Activated CD8-positive, alpha-beta T cell treated with anti-CD3 and anti-CD28 coated beads for 36 hours (primary cell): ENCODE measurements around the gene ERGIC1. TPM values are rescaled to one million over a fixed set of nuclear protein-coding genes. Genes with fewer than 3 reads are reported as not detected.

Source experiments
- ATAC-seq: fragments of 200-7000 bp; cut with Tn5 transposase; one replicate; pipeline ENCODE4 v1.10.0; 2021; ENCODE audit warnings: mild to moderate bottlenecking, moderate library complexity
- CTCF ChIA-PET: fragments of 350-600 bp; sonication (Branson Sonifier 250); formaldehyde crosslinking; loops from one replicate; lab custom pipeline; 2021; ENCODE audit warnings: antibody characterized with exemption; lab: Charles Lee
- POLR2A ChIA-PET: fragments of 350-600 bp; sonication (Branson Sonifier 250); formaldehyde crosslinking; loops from one replicate; lab custom pipeline; 2021; ENCODE audit warnings: antibody characterized with exemption; lab: Charles Lee
- DNase-seq: peaks from one replicate; pipeline ENCODE4 v3.0.0-alpha.2; 2020
- H3K27ac Mint-ChIP-seq: one replicate; pipeline ENCODE4 v1.8.0; 2021; ENCODE audit warnings: mild to moderate bottlenecking, mixed read lengths
- H3K27me3 Mint-ChIP-seq: one replicate; pipeline ENCODE4 v1.8.0; 2021; ENCODE audit warnings: mixed read lengths
- H3K36me3 Mint-ChIP-seq: one replicate; pipeline ENCODE4 v1.8.0; 2021; ENCODE audit warnings: low read depth, mixed read lengths
- H3K4me1 Mint-ChIP-seq: one replicate; pipeline ENCODE4 v1.8.0; 2021; ENCODE audit warnings: low read depth, mixed read lengths
- H3K4me3 Mint-ChIP-seq: one replicate; pipeline ENCODE4 v1.8.0; 2021; ENCODE audit warnings: mild to moderate bottlenecking, moderate library complexity, mixed read lengths
- H3K9me3 Mint-ChIP-seq: one replicate; pipeline ENCODE4 v1.8.0; 2021; ENCODE audit warnings: mixed read lengths
- CTCF ChIP-seq: fragments of 200-600 bp; IDR thresholded peaks from one replicate; pipeline ENCODE4 v1.8.0; 2022; ENCODE audit warnings: antibody characterized with exemption, mild to moderate bottlenecking
- intact Hi-C: fragments of 100-400 bp; cut with micrococcal nuclease; formaldehyde crosslinking; loops from one replicate; pipeline ENCODE4 v1.10.0; 2022
- total RNA-seq, 2 experiments: library from RNA; stranded (reverse); gene quantifications; one replicate each; pipeline ENCODE4 v1.2.3, GENCODE V29; 2021

ERGIC1 gene
- total RNA-seq, 2 experiments from 2014 or later = 56.1 to 57.0 TPM

DNA sequence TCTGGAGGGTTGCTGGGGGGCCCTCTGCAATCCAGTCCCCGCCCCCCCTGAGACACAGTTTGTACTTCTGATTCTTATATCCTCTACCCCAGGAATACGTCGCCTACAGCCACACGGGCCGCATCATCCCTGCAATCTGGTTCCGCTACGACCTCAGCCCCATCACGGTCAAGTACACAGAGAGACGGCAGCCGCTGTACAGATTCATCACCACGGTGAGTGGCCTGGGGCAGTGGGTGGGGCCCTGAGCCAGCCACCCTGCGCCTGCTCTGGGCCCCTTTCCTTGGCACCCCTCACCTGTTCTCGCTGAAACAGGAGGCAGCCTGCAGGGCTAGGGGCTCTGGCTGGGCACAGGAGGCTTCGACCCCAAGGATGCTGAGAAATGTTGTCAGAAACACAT is 101.0 kb downstream of the ERGIC1 start:
- Mint-ChIP-seq H3K36me3 (peaks cover 14% of the 10 kb centered on the region), H3K27ac (no peak overlapping the region), H3K4me3 (no peak overlapping the region), H3K9me3 (no peaks in the 10 kb centered on the region), H3K4me1 (peaks cover 2% of the 10 kb centered on the region), H3K27me3 (no peaks in the 10 kb centered on the region)
- ATAC-seq (no peak), DNase-seq (no peak)
- TF ChIP-seq CTCF = no peak
- CTCF ChIA-PET = interaction anchor here (0.6 to 16.4 kb wide), 2 partner anchors 97 to 222 kb away, joined by 3 to 279 read pairs; no protein-coding TSS in a partner anchor
- POLR2A ChIA-PET = no interaction called here
- intact Hi-C loops = no loop called here

GRCh38 chr5:172936401-172936800 is 102.3 kb downstream of the ERGIC1 start:
- DNase-seq (no peak), ATAC-seq (no peak)
- ChIA-PET POLR2A (interaction anchor here (0.9 to 1.0 kb wide), 2 partner anchors 17 to 165 kb away, joined by 3 read pairs; partner anchors contain the start of gene DUSP1), CTCF (interaction anchor here (0.7 to 16.4 kb wide), 6 partner anchors 164 to 239 kb away, joined by 3 to 279 read pairs (median 4); no protein-coding TSS in a partner anchor)
- intact Hi-C loops = no loop called here
- Mint-ChIP-seq H3K4me3 (no peak overlapping the region), H3K9me3 (no peaks in the 10 kb centered on the region), H3K27ac (no peak overlapping the region), H3K27me3 (no peaks in the 10 kb centered on the region), H3K4me1 (peaks cover 2% of the 10 kb centered on the region), H3K36me3 (peaks cover 14% of the 10 kb centered on the region)
- TF ChIP-seq CTCF = no peak

- DNase-seq = peak; percentile 37
- Mint-ChIP-seq H3K9me3 (no peaks in the 10 kb centered on the region), H3K36me3 (peaks cover 12% of the 10 kb centered on the region), H3K4me1 (no peaks in the 10 kb centered on the region), H3K4me3 (no peak overlapping the region), H3K27me3 (no peaks in the 10 kb centered on the region), H3K27ac (no peak overlapping the region)
- TF ChIP-seq CTCF = no peak
- intact Hi-C loops = no loop called here
- ChIA-PET CTCF (interaction anchor here (16.4 kb wide), 1 partner anchor 226 kb away, joined by 279 read pairs; no protein-coding TSS in a partner anchor), POLR2A (no interaction called here)
- peak; percentile 47 for ATAC-seq
Measured at GRCh38 chr5:172939071-172939470, 105.0 kb downstream of the ERGIC1 start.

DNA sequence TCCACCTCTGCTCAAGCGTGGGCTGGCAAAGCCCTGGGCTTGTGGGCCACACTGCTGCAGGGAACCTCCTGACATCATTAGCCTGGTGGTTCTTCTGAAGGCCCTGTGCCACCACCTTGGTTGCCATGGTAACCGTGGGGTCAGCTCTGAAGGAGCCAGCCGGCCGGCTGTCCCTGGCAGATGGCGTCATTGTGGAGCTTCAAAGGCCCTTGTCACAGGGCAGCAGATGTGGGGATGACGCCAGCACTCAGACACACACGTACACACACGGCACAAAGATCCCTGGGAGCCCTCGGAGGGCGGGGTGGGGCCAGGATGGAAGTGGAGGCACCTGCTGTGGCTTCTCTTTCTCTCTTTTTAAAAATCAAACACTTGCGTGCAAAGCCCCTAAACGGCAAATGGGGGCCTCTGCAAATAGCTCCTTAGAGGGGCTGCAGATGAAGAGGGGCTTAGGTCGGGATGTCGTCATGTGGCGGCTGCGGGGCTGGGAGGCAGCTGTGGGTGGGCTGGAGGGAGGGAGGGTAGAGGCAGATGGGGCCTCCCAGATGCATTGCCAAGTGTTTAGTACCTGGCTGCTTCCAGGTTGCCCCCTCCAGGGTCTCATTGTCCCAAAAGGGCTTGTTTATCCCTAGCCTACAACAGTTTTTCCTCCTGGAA is 105.7 kb downstream of the ERGIC1 start:
- Mint-ChIP-seq H3K4me1 (no peaks in the 10 kb centered on the region), H3K36me3 (peaks cover 12% of the 10 kb centered on the region), H3K27me3 (no peaks in the 10 kb centered on the region), H3K27ac (no peak overlapping the region), H3K4me3 (no peak overlapping the region), H3K9me3 (no peaks in the 10 kb centered on the region)
- intact Hi-C loops = loop anchor here (10.0 kb wide), 1 partner anchor 475 kb away; no protein-coding TSS in a partner anchor
- ATAC-seq (no peak), DNase-seq (no peak)
- TF ChIP-seq CTCF = no peak
- ChIA-PET CTCF (interaction anchor here (1.7 to 16.4 kb wide), 3 partner anchors 7 to 227 kb away, joined by 9 to 279 read pairs (median 9); no protein-coding TSS in a partner anchor), POLR2A (no interaction called here)
